ENCODE results near the gene RNF14.

- TF ChIP-seq ZNF274 (IDR thresholded peaks at IDR 0.05; ENCODE audit: insufficient read depth, insufficient read length) (no peak), FOXM1 (IDR thresholded peaks at IDR 0.05; ENCODE audit: low read depth, low read length) (no peak), RAD21 (IDR thresholded peaks at IDR 0.05; ENCODE audit: insufficient read depth, low read depth, low read length) (no peak), CTCF (IDR thresholded peaks at IDR 0.05 in 2 of 3, conservative IDR thresholded peaks at IDR 0.05 in 1 of 3; ENCODE audit: control insufficient read depth in 2 of 3, extremely low read depth in 1 of 3, insufficient read depth in 1 of 3, low read depth in 3 of 3, low read length in 3 of 3) (no peak), POLR2A (IDR thresholded peaks at IDR 0.05; ENCODE audit: low read depth, low read length) (no peak), NKRF (conservative IDR thresholded peaks at IDR 0.05) (no peak)
Observed at GRCh38 chr5:141958546-141959172, 10.2 kb upstream of the RNF14 start.
